Measurements from ENCODE around the gene LONP1. TPM values are rescaled to one million over a fixed set of nuclear protein-coding genes. Genes with fewer than 3 reads are reported as not detected.

Gene LONP1
- total RNA-seq, 1 donor from 2014 or later = 77.8 TPM

- Histone ChIP-seq H3K4me2 (ENCODE audit: low read length) (no peak overlapping the region), H3K27ac (ENCODE audit: low read depth, low read length) (no peak overlapping the region), H3K27me3 (ENCODE audit: insufficient read depth, low read length) (no peaks in the 10 kb centered on the region), H4K20me1 (ENCODE audit: insufficient read depth, low read length) (peaks cover 71% of the 10 kb centered on the region), H3K79me2 (ENCODE audit: insufficient read depth, low read length) (peaks cover 65% of the 10 kb centered on the region), H3K4me3 (ENCODE audit: insufficient read depth, low read depth, low read length) (no peak overlapping the region), H3K36me3 (ENCODE audit: insufficient read depth, low read length) (peaks cover 55% of the 10 kb centered on the region), H3K4me1 (ENCODE audit: insufficient read depth, low read length) (peaks cover 6% of the 10 kb centered on the region), H2AFZ (ENCODE audit: low read depth, low read length) (no peak overlapping the region), H3K9ac (ENCODE audit: low read length) (no peak overlapping the region), H3K9me3 (ENCODE audit: insufficient read depth, low read depth, low read length) (no peaks in the 10 kb centered on the region)
- H3K4me3 Mint-ChIP-seq (ENCODE audit: unreplicated experiment) = no peak overlapping the region
- H3K4me1 Mint-ChIP-seq (ENCODE audit: low read depth, unreplicated experiment) = peaks cover 13% of the 10 kb centered on the region
- H3K9me3 Mint-ChIP-seq (ENCODE audit: unreplicated experiment) = no peaks in the 10 kb centered on the region
- FAIRE-seq = no peak
- H3K36me3 Mint-ChIP-seq (ENCODE audit: low read depth, unreplicated experiment) = peaks cover 25% of the 10 kb centered on the region
- no peak overlapping the region for H3K27ac Mint-ChIP-seq (ENCODE audit: unreplicated experiment)
- TF ChIP-seq EZH2 (IDR thresholded peaks at IDR 0.05; ENCODE audit: insufficient read depth, low read length) (no peak), CTCF (IDR thresholded peaks at IDR 0.05; ENCODE audit: insufficient read depth, low read depth, low read length) (no peak)
- no peak for DNase-seq (ENCODE audit: low read depth)
- H3K27me3 Mint-ChIP-seq (ENCODE audit: low read depth, unreplicated experiment) = no peaks in the 10 kb centered on the region
Observed at GRCh38 chr19:5646703-5647102, 73.2 kb downstream of the LONP1 start.

DNA sequence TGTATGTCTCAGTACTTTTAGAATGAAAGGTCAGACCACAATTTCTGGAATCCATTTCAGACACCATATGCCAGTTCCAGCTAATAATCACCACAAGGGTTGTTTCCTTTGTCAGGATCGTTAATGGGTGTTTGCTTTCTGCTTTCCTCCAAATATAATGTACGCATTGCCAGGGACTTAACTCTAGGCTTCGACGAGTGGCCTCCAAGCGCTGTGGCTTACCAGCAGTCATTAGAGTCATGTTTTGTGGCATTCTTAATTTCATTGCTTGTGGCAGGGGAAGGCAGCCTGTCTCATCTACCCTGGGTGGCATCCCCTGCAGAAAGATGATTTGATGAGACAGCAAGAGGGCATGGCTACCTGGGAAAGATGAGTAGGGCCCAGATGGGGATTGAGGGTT is 74.5 kb downstream of the LONP1 start:
- no peak for DNase-seq (ENCODE audit: low read depth)
- Mint-ChIP-seq H3K36me3 (ENCODE audit: low read depth, unreplicated experiment) (peaks cover 24% of the 10 kb centered on the region), H3K27me3 (ENCODE audit: low read depth, unreplicated experiment) (no peaks in the 10 kb centered on the region), H3K4me1 (ENCODE audit: low read depth, unreplicated experiment) (peaks cover 18% of the 10 kb centered on the region), H3K27ac (ENCODE audit: unreplicated experiment) (no peak overlapping the region), H3K4me3 (ENCODE audit: unreplicated experiment) (no peak overlapping the region), H3K9me3 (ENCODE audit: unreplicated experiment) (no peaks in the 10 kb centered on the region)
- no peaks in the 10 kb centered on the region for H3K27me3 ChIP-seq (ENCODE audit: insufficient read depth, low read length)
- peaks cover 78% of the 10 kb centered on the region for H3K79me2 ChIP-seq (ENCODE audit: insufficient read depth, low read length)
- peaks cover 6% of the 10 kb centered on the region for H3K4me1 ChIP-seq (ENCODE audit: insufficient read depth, low read length)
- no peak overlapping the region for H3K9ac ChIP-seq (ENCODE audit: low read length)
- H3K36me3 ChIP-seq (ENCODE audit: insufficient read depth, low read length) = peaks cover 52% of the 10 kb centered on the region
- H3K9me3 ChIP-seq (ENCODE audit: insufficient read depth, low read depth, low read length) = no peaks in the 10 kb centered on the region
- no peak overlapping the region for H3K27ac ChIP-seq (ENCODE audit: low read depth, low read length)
- H4K20me1 ChIP-seq (ENCODE audit: insufficient read depth, low read length) = peaks cover 77% of the 10 kb centered on the region
- H3K4me3 ChIP-seq (ENCODE audit: insufficient read depth, low read depth, low read length) = no peak overlapping the region
- FAIRE-seq = no peak
- H2AFZ ChIP-seq (ENCODE audit: low read depth, low read length) = no peak overlapping the region
- no peak overlapping the region for H3K4me2 ChIP-seq (ENCODE audit: low read length)
- TF ChIP-seq EZH2 (IDR thresholded peaks at IDR 0.05; ENCODE audit: insufficient read depth, low read length) (no peak), CTCF (IDR thresholded peaks at IDR 0.05; ENCODE audit: insufficient read depth, low read depth, low read length) (no peak)

DNA sequence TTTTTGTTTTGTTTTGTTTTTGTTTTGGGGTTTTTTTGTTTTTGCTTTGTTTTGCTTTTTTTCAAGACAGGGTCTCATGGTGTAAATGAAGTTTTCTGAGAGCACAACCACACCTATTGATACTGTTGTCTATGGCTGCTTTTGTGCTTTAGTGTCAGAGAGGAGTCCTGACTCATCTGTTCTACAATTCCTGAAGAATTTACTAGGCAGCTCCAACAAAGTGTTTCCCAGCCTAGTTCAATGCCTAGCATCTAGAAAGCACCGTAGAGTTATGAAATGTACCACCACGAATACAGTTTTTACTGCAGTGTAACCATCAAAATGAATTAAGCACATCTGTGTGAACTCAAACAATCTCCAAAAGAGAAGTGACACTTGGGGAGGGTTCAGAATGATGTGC is 75.9 kb downstream of the LONP1 start:
- peak overlapping the region; percentile 68 for H3K27ac Mint-ChIP-seq (ENCODE audit: unreplicated experiment)
- no peaks in the 10 kb centered on the region for H3K27me3 ChIP-seq (ENCODE audit: insufficient read depth, low read length)

More for the DNA sequence above, 75.9 kb downstream of the LONP1 start:
- Histone ChIP-seq H3K36me3 (ENCODE audit: insufficient read depth, low read length) (peaks cover 45% of the 10 kb centered on the region), H3K4me1 (ENCODE audit: insufficient read depth, low read length) (peaks cover 6% of the 10 kb centered on the region), H3K79me2 (ENCODE audit: insufficient read depth, low read length) (peaks cover 87% of the 10 kb centered on the region), H3K9ac (ENCODE audit: low read length) (no peak overlapping the region), H3K4me3 (ENCODE audit: insufficient read depth, low read depth, low read length) (no peak overlapping the region), H3K9me3 (ENCODE audit: insufficient read depth, low read depth, low read length) (no peaks in the 10 kb centered on the region), H2AFZ (ENCODE audit: low read depth, low read length) (no peak overlapping the region), H3K4me2 (ENCODE audit: low read length) (no peak overlapping the region), H4K20me1 (ENCODE audit: insufficient read depth, low read length) (peaks cover 85% of the 10 kb centered on the region), H3K27ac (ENCODE audit: low read depth, low read length) (no peak overlapping the region)
- Mint-ChIP-seq H3K9me3 (ENCODE audit: unreplicated experiment) (no peaks in the 10 kb centered on the region), H3K27me3 (ENCODE audit: low read depth, unreplicated experiment) (no peaks in the 10 kb centered on the region), H3K4me3 (ENCODE audit: unreplicated experiment) (no peak overlapping the region), H3K4me1 (ENCODE audit: low read depth, unreplicated experiment) (peaks cover 18% of the 10 kb centered on the region), H3K36me3 (ENCODE audit: low read depth, unreplicated experiment) (peaks cover 22% of the 10 kb centered on the region)
- no peak for FAIRE-seq
- no peak for DNase-seq (ENCODE audit: low read depth)
- TF ChIP-seq EZH2 (IDR thresholded peaks at IDR 0.05; ENCODE audit: insufficient read depth, low read length) (no peak), CTCF (IDR thresholded peaks at IDR 0.05; ENCODE audit: insufficient read depth, low read depth, low read length) (no peak)
